Suprapubic skin (tissue), 4 donors: Measurements from ENCODE around the gene KCND2. TPM values are rescaled to one million over a fixed set of nuclear protein-coding genes. Genes with fewer than 3 reads are reported as not detected.

Experiments used
- DNase-seq, 2 donors: peaks; one replicate each; pipeline ENCODE4 v3.0.0-alpha.2; 2019; ENCODE audit warnings: low spot score in 2 of 2
- H3K27ac ChIP-seq: fragments of 200-600 bp; sonication (generic); one replicate; pipeline ENCODE4 v1.5.1; 2019
- H3K27me3 ChIP-seq: fragments of 200-600 bp; sonication (generic); one replicate; pipeline ENCODE4 v1.5.1; 2019
- H3K36me3 ChIP-seq: fragments of 200-600 bp; sonication (generic); one replicate; pipeline ENCODE4 v1.5.1; 2019
- H3K4me1 ChIP-seq: fragments of 200-600 bp; sonication (generic); one replicate; pipeline ENCODE4 v1.5.1; 2019
- H3K4me3 ChIP-seq: fragments of 200-600 bp; sonication (generic); one replicate; pipeline ENCODE4 v1.5.1; 2019; ENCODE audit warnings: mild to moderate bottlenecking
- H3K9me3 ChIP-seq: fragments of 200-600 bp; sonication (generic); one replicate; pipeline ENCODE4 v1.5.1; 2019
- EP300 ChIP-seq: sonication (generic); formaldehyde crosslinking; IDR thresholded peaks from one replicate; pipeline ENCODE4 v1.6.1; 2017; ENCODE audit warnings: antibody characterized with exemption
- POLR2A ChIP-seq, 2 donors: fragments of 450-650 bp; IDR thresholded peaks; one replicate each; pipeline ENCODE4 v1.6.1; 2017; ENCODE audit warnings: antibody characterized with exemption in 2 of 2, mild to moderate bottlenecking in 2 of 2, moderate library complexity in 2 of 2
- POLR2AphosphoS5 ChIP-seq, 3 donors: sonication (generic); formaldehyde crosslinking; IDR thresholded peaks; one replicate each; pipeline ENCODE4 v1.6.1; 2017; ENCODE audit warnings: antibody characterized with exemption in 3 of 3
- WGBS: methylation state at CpG from one replicate; pipeline ENCODE4 v1.1.5; 2018; 5-methylcytosine and 5-hydroxymethylcytosine counted together
- total RNA-seq, 4 donors: library from RNA; depleted of rRNA; stranded (reverse); fragments of >200 nt; gene quantifications; one replicate each; pipeline ENCODE4 v1.1.0, GENCODE V29; 2016
- TF ChIP-seq, protein P1 (sequence below), 2 donors: fragments of 200-600 bp in 1 of 2; fragments of 450-650 bp in 1 of 2; sonication (generic) in 1 of 2; IDR thresholded peaks; one replicate each; pipeline ENCODE4 v1.5.1; 2016 to 2019; ENCODE audit warnings: antibody characterized with exemption in 2 of 2, mild to moderate bottlenecking in 1 of 2, moderate library complexity in 1 of 2

KCND2 gene
- total RNA-seq, 4 donors from 2014 or later, result 0.16 TPM; not detected in 3

DNA sequence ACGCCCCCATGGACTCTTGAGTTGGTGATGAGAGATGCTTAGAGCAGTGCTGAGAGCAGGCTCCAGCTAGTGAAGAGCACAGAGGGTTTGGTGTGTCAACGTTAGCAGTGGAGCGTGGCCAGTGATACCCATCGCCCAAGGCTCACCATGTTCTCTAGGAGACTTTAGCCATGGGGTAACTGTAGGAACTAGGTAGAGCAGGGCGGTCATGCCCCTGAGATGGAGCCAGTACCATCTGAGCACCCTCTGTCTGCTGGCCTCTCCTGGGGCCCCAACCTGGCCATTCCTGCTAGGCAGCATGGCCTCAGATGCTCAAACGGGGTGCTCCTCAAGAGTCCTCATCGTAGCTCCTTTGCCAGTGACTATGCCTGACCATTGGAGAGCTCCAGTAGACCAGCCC, 179.7 kb downstream of the KCND2 start:
- no peaks in the 10 kb centered on the region for H3K36me3 ChIP-seq
- H3K9me3 ChIP-seq, result no peaks in the 10 kb centered on the region
- H3K4me1 ChIP-seq, result no peaks in the 10 kb centered on the region
- no peak for TF ChIP-seq POLR2AphosphoS5 (IDR thresholded peaks at IDR 0.05)
- TF ChIP-seq, protein P1, sequence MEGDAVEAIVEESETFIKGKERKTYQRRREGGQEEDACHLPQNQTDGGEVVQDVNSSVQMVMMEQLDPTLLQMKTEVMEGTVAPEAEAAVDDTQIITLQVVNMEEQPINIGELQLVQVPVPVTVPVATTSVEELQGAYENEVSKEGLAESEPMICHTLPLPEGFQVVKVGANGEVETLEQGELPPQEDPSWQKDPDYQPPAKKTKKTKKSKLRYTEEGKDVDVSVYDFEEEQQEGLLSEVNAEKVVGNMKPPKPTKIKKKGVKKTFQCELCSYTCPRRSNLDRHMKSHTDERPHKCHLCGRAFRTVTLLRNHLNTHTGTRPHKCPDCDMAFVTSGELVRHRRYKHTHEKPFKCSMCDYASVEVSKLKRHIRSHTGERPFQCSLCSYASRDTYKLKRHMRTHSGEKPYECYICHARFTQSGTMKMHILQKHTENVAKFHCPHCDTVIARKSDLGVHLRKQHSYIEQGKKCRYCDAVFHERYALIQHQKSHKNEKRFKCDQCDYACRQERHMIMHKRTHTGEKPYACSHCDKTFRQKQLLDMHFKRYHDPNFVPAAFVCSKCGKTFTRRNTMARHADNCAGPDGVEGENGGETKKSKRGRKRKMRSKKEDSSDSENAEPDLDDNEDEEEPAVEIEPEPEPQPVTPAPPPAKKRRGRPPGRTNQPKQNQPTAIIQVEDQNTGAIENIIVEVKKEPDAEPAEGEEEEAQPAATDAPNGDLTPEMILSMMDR (IDR thresholded peaks at IDR 0.05), result no peak
- no peak for TF ChIP-seq EP300
- no peak for TF ChIP-seq POLR2A (IDR thresholded peaks at IDR 0.05)
- no peak overlapping the region for H3K27ac ChIP-seq
- 86% methylated on average over 7 of the region's 7 CpGs for WGBS
- H3K4me3 ChIP-seq, result no peak overlapping the region
- H3K27me3 ChIP-seq, result no peaks in the 10 kb centered on the region
- DNase-seq, result no peak

DNA sequence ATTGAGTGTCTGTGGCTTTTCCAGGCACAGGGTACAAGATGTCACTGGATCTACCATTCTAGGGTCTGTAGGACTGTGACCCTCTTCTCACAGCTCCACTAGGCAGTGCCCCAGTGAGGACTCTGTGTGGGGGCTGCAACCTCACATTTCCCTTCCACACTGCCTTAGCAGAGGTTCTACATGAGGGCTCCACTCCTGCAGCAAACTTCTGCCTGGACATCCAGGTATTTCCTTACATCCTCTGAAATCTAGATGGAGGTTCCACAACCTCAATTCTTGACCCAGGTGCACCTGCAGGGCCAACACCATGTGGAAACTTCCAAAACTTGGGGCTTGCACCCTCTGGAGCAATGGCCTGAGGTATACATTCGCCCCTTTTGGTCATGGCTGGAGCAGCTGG, 183.7 kb downstream of the KCND2 start:
- Histone ChIP-seq H3K27ac (no peak overlapping the region), H3K27me3 (no peaks in the 10 kb centered on the region), H3K36me3 (no peaks in the 10 kb centered on the region), H3K9me3 (no peaks in the 10 kb centered on the region), H3K4me1 (no peaks in the 10 kb centered on the region), H3K4me3 (no peak overlapping the region)
- DNase-seq, result no peak
- TF ChIP-seq, protein P1 (IDR thresholded peaks at IDR 0.05), result no peak
- TF ChIP-seq EP300 (no peak), POLR2AphosphoS5 (IDR thresholded peaks at IDR 0.05) (no peak), POLR2A (IDR thresholded peaks at IDR 0.05) (no peak)
- no CpG with 5 or more reads among the region's 1 CpG for WGBS

DNA sequence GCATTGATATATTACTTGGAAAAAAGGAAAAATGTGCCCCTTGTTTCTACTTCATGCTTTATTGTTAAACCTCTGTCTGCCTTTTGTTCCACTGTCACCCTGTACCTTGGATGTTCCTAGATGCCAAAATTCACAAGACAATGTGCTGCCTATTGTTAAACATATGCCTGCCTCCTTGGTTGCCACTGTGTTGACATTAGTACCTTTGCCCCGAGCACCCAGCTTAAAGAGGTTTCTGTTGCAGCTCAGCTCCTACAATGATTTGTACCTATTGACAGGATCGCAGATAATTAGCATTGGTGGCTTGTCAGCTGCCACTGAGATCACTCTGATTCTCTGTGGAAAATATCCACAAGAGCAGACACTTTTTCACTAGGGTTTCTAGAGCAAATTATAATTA, 188.0 kb downstream of the KCND2 start:
- Histone ChIP-seq H3K4me1 (no peaks in the 10 kb centered on the region), H3K36me3 (no peaks in the 10 kb centered on the region), H3K4me3 (no peak overlapping the region), H3K9me3 (no peaks in the 10 kb centered on the region), H3K27me3 (no peaks in the 10 kb centered on the region), H3K27ac (no peak overlapping the region)
- DNase-seq, result no peak
- TF ChIP-seq EP300 (no peak), POLR2A (IDR thresholded peaks at IDR 0.05) (no peak), POLR2AphosphoS5 (IDR thresholded peaks at IDR 0.05) (no peak)
- TF ChIP-seq, protein P1 (IDR thresholded peaks at IDR 0.05), result no peak
- 38% methylated on average over 2 of the region's 2 CpGs for WGBS

DNA sequence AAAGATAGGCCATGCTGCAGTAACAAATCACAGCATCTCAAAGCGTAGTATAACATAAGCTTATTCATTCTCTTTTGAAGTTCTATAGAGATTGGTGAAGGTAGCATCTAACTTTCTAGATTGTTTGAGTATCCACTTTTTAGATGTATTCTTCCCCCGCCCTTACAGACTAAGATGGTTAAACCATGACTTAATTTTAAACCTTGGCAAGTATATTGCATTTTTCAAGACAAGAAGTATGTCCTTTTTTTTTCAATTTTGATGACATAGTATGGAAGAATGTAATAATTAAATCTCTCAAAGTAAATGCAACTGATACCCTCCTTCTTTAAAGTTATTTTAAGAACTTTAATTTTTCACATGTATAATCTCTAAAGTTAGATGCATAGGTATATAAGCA, 190.0 kb downstream of the KCND2 start:
- no peak overlapping the region for H3K4me3 ChIP-seq
- H3K36me3 ChIP-seq, result no peaks in the 10 kb centered on the region
- WGBS, result 81% methylated on average over 2 of the region's 2 CpGs
- TF ChIP-seq, protein P1 (IDR thresholded peaks at IDR 0.05), result no peak
- TF ChIP-seq EP300, result no peak
- TF ChIP-seq POLR2AphosphoS5 (IDR thresholded peaks at IDR 0.05), result no peak
- TF ChIP-seq POLR2A (IDR thresholded peaks at IDR 0.05), result no peak
- H3K27me3 ChIP-seq, result no peaks in the 10 kb centered on the region
- H3K4me1 ChIP-seq, result no peaks in the 10 kb centered on the region
- no peak overlapping the region for H3K27ac ChIP-seq
- DNase-seq, result no peak
- H3K9me3 ChIP-seq, result no peaks in the 10 kb centered on the region

DNA sequence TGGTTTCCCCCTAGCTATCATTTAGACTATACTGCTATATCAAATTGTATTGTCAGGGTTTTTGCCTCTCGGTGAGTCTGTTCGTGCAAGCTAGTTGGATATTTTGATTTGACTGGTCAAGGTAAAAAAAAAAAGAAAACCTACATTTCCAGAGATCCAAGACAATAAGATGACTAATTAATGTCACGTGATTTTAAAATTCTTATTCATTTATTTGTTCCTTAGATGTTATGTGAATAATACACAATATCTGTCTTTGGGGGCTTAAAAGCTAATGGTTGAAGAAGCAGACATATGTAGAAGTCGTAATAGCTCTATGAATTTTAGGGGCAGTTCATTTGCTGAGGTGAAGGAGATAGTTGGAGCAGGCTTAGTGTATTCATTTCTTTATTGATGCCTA, 191.1 kb downstream of the KCND2 start:
- H3K27me3 ChIP-seq, result no peaks in the 10 kb centered on the region
- TF ChIP-seq, protein P1 (IDR thresholded peaks at IDR 0.05), result no peak
- TF ChIP-seq POLR2A (IDR thresholded peaks at IDR 0.05) (no peak), POLR2AphosphoS5 (IDR thresholded peaks at IDR 0.05) (no peak), EP300 (no peak)
- H3K9me3 ChIP-seq, result no peaks in the 10 kb centered on the region
- no peak for DNase-seq
- no peak overlapping the region for H3K27ac ChIP-seq
- no peaks in the 10 kb centered on the region for H3K36me3 ChIP-seq
- WGBS, result 91% methylated on average over 4 of the region's 4 CpGs
- H3K4me1 ChIP-seq, result no peaks in the 10 kb centered on the region
- H3K4me3 ChIP-seq, result no peak overlapping the region
